H1 (cell line): Measurements from ENCODE around the gene SPOCK1. TPM values are rescaled to one million over a fixed set of nuclear protein-coding genes. Genes with fewer than 3 reads are reported as not detected.

Source experiments
- CBX5 ChIP-seq: fragments of 300-800, 300-1000 bp; sonication (generic); IDR thresholded peaks from 2 replicates; pipeline ENCODE4 v1.7.1; 2016; ENCODE audit warnings: antibody characterized with exemption, low read length, low read depth
- polyA plus RNA-seq, 7 experiments: library from polyadenylated mRNA; depleted of rRNA in 3 of 7; stranded (reverse) in 5 of 7; unstranded in 2 of 7; fragments of >200 nt in 5 of 7; fragments of 200-250 nt in 2 of 7; gene quantifications; 1 replicate in 5 of 7; 2 replicates in 1 of 7; 4 replicates in 1 of 7; pipeline versions ENCODE4 v1.2.1 to v1.2.3, GENCODE V29; 2011 to 2013; ENCODE audit warnings: missing spikeins in 2 of 7, mixed read lengths in 2 of 7
- total RNA-seq: library from RNA; stranded (reverse); fragmentation: NEBNext Ultra II Directional; extraction: Animal tissue kit (Norgen Biotek cat#: 25700); gene quantifications from 2 replicates; pipeline ENCODE4 v1.2.1, GENCODE V29; 2021

The SPOCK1 gene
- total and polyA plus RNA-seq, 2 of the 8 experiments (the other 6 are each of a cell fraction or from before 2014, with no cell fraction given): 6.9 to 18.1 TPM

- TF ChIP-seq CBX5: no peak
These were observed 483.5 kb downstream of the SPOCK1 start (continued) for GRCh38 chr5:137015540-137016116.
